Mesendoderm (in vitro differentiated cells): ENCODE results near the gene TMEM256.
A peak's percentile ranks its signal among the peaks of the same experiment; 100 is the strongest.

Source experiments
- DNase-seq: peaks from one replicate; pipeline ENCODE4 v3.0.0; 2013
- H2AK5ac ChIP-seq: 2 replicates; pipeline ENCODE4 v1.6.1; 2013; ENCODE audit warnings: low read length, inconsistent platforms
- H2BK120ac ChIP-seq: 2 replicates; pipeline ENCODE4 v1.6.1; 2013; ENCODE audit warnings: low read depth, mild to moderate bottlenecking, low read length, moderate library complexity, mixed read lengths
- H2BK15ac ChIP-seq: replicated peaks from 2 replicates; pipeline ENCODE4 v1.6.1; 2013; ENCODE audit warnings: low read depth, mild to moderate bottlenecking, moderate library complexity
- H2BK5ac ChIP-seq: 2 replicates; pipeline ENCODE4 v1.6.1; 2013; ENCODE audit warnings: low read length, inconsistent platforms
- H3K18ac ChIP-seq: 2 replicates; pipeline ENCODE4 v1.6.1; 2013; ENCODE audit warnings: mild to moderate bottlenecking, low read length, mixed read lengths
- H3K23ac ChIP-seq: one replicate; pipeline ENCODE4 v1.6.1; 2013; ENCODE audit warnings: low read length
- H3K27ac ChIP-seq: 2 replicates; pipeline ENCODE4 v1.5.1; 2013; ENCODE audit warnings: low read depth, mild to moderate bottlenecking, inconsistent platforms, low read length, moderate library complexity
- H3K27me3 ChIP-seq: 2 replicates; pipeline ENCODE4 v1.6.1; 2013; ENCODE audit warnings: low read length, control low read depth, mild to moderate bottlenecking, inconsistent platforms; ENCODE audit not compliant: insufficient read depth, poor library complexity
- H3K36me3 ChIP-seq: 2 replicates; pipeline ENCODE4 v1.6.1; 2013; ENCODE audit warnings: low read length, inconsistent platforms; ENCODE audit not compliant: control insufficient read depth, insufficient read depth
- H3K4ac ChIP-seq: one replicate; pipeline ENCODE4 v1.6.1; 2013; ENCODE audit warnings: low read depth, mild to moderate bottlenecking, low read length, moderate library complexity
- H3K4me1 ChIP-seq: 2 replicates; pipeline ENCODE4 v1.6.1; 2013; ENCODE audit warnings: low read depth, low read length, inconsistent platforms; ENCODE audit not compliant: control insufficient read depth
- H3K4me2 ChIP-seq: 2 replicates; pipeline ENCODE4 v1.6.1; 2013; ENCODE audit warnings: low read length
- H3K4me3 ChIP-seq: 2 replicates; pipeline ENCODE4 v1.5.1; 2013; ENCODE audit warnings: mild to moderate bottlenecking, low read length
- H3K56ac ChIP-seq: one replicate; pipeline ENCODE4 v1.6.1; 2013; ENCODE audit warnings: low read length
- H3K79me1 ChIP-seq: 2 replicates; pipeline ENCODE4 v1.6.1; 2013; ENCODE audit warnings: low read length, inconsistent platforms
- H3K79me2 ChIP-seq: 2 replicates; pipeline ENCODE4 v1.6.1; 2013; ENCODE audit warnings: mild to moderate bottlenecking, low read length; ENCODE audit not compliant: control insufficient read depth, insufficient read depth
- H3K9ac ChIP-seq: 2 replicates; pipeline ENCODE4 v1.6.1; 2013; ENCODE audit warnings: low read length, inconsistent platforms
- H4K5ac ChIP-seq: one replicate; pipeline ENCODE4 v1.6.1; 2013; ENCODE audit warnings: low read length
- H4K8ac ChIP-seq: one replicate; pipeline ENCODE4 v1.6.1; 2013; ENCODE audit warnings: low read depth, mild to moderate bottlenecking, control low read depth, low read length, moderate library complexity
- WGBS: extraction: QIAGEN DNeasy Blood & Tissue Kit; methylation state at CpG from one replicate; pipeline ENCODE4 v1.1.7; 2013; ENCODE audit warnings: low lambda C conversion rate, missing lambda C conversion rate; ENCODE audit not compliant: insufficient coverage; ENCODE audit errors: extremely low coverage; 5-methylcytosine and 5-hydroxymethylcytosine counted together

Gene TMEM256

DNA sequence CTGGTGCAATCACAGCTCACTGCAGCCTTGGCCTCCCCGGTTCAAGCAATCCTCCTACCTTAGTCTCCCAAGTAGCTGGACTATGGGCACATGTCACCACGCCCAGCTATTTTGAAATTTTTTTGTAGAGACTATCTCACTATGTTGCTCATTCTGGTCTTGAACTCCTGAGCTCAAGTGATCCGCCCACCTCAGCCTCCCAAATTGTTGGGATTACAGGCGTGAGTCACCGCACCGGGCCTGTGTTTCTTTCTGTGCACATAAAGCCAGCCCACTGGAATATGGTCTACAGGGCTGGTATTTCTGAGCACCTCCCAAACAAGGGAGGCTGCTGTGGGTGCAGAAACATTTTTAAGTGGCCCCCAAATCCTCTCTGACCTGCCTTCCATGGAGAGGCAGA is 40.6 kb downstream of the TMEM256 start:
- WGBS, result no CpG with 5 or more reads among the region's 6 CpGs
- DNase-seq, result no peak
- no peaks in the 10 kb centered on the region for H3K79me2 ChIP-seq
- no peak overlapping the region for H3K27ac ChIP-seq
- no peak overlapping the region for H3K9ac ChIP-seq
- no peak overlapping the region for H3K4me3 ChIP-seq
- H3K4me2 ChIP-seq, result no peak overlapping the region
- H3K4me1 ChIP-seq, result no peaks in the 10 kb centered on the region
- no peak overlapping the region for H2AK5ac ChIP-seq
- no peak overlapping the region for H3K18ac ChIP-seq
- H3K23ac ChIP-seq, result no peak overlapping the region
- no peak overlapping the region for H3K56ac ChIP-seq
- H3K79me1 ChIP-seq, result no peaks in the 10 kb centered on the region
- H4K8ac ChIP-seq, result no peak overlapping the region
- no peak overlapping the region for H3K4ac ChIP-seq
- H4K5ac ChIP-seq, result no peak overlapping the region
- H3K36me3 ChIP-seq, result no peaks in the 10 kb centered on the region
- H2BK5ac ChIP-seq, result no peak overlapping the region
- H2BK15ac ChIP-seq, result no peak overlapping the region
- H2BK120ac ChIP-seq, result no peak overlapping the region
- no peaks in the 10 kb centered on the region for H3K27me3 ChIP-seq

GRCh38 chr17:7361906-7362305 is 42.0 kb downstream of the TMEM256 start:
- Histone ChIP-seq H3K36me3 (no peaks in the 10 kb centered on the region), H3K4me3 (no peak overlapping the region), H3K9ac (no peak overlapping the region), H2AK5ac (no peak overlapping the region), H3K27ac (no peak overlapping the region), H3K23ac (no peak overlapping the region), H3K79me1 (no peaks in the 10 kb centered on the region), H2BK120ac (no peak overlapping the region), H3K27me3 (no peaks in the 10 kb centered on the region), H3K56ac (no peak overlapping the region), H4K8ac (no peak overlapping the region), H2BK5ac (no peak overlapping the region), H3K4me2 (no peak overlapping the region), H3K18ac (no peak overlapping the region), H4K5ac (no peak overlapping the region), H2BK15ac (no peak overlapping the region), H3K4ac (no peak overlapping the region), H3K4me1 (no peaks in the 10 kb centered on the region), H3K79me2 (no peaks in the 10 kb centered on the region)
- DNase-seq, result no peak
- WGBS, result no CpG with 5 or more reads among the region's 3 CpGs

DNA sequence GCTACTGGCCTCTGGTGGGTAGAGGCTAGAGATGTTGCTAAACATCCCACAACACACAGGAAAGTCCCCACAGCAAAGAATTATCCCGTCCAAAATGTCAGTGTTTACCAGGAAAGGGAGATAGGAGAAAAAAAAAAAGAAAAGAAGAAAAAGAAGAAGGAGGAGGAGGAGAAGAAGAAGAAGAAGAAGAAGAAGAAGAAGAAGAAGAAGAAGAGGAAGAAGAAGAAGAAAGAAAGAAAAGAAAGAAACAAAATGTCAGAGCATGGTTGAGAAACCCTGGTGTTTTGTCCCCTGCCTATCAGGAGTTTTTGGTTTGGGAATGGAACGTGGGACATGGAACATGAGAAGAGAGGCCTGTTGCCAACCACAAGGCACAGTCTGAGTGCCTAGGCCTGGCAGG is 46.5 kb downstream of the TMEM256 start:
- H2BK15ac ChIP-seq, result no peak overlapping the region
- H3K27me3 ChIP-seq, result no peaks in the 10 kb centered on the region
- H2BK120ac ChIP-seq, result no peak overlapping the region
- WGBS, result no CpG with 5 or more reads among the region's 2 CpGs
- no peaks in the 10 kb centered on the region for H3K79me2 ChIP-seq
- no peak overlapping the region for H3K9ac ChIP-seq
- H2AK5ac ChIP-seq, result no peak overlapping the region
- H4K8ac ChIP-seq, result no peak overlapping the region
- H3K4me1 ChIP-seq, result no peaks in the 10 kb centered on the region
- no peak overlapping the region for H2BK5ac ChIP-seq
- no peak overlapping the region for H3K4ac ChIP-seq
- H3K4me2 ChIP-seq, result no peak overlapping the region
- no peak overlapping the region for H3K56ac ChIP-seq
- H3K23ac ChIP-seq, result no peak overlapping the region
- no peak overlapping the region for H4K5ac ChIP-seq
- H3K18ac ChIP-seq, result no peak overlapping the region
- H3K79me1 ChIP-seq, result no peaks in the 10 kb centered on the region
- H3K27ac ChIP-seq, result no peak overlapping the region
- no peaks in the 10 kb centered on the region for H3K36me3 ChIP-seq
- no peak for DNase-seq
- no peak overlapping the region for H3K4me3 ChIP-seq

GRCh38 chr17:7356756-7357155 is 47.1 kb downstream of the TMEM256 start:
- no peak overlapping the region for H3K18ac ChIP-seq
- no peaks in the 10 kb centered on the region for H3K4me1 ChIP-seq
- H3K27ac ChIP-seq, result no peak overlapping the region
- WGBS, result no CpG with 5 or more reads among the region's 8 CpGs
- H3K27me3 ChIP-seq, result no peaks in the 10 kb centered on the region
- no peak overlapping the region for H2BK15ac ChIP-seq
- no peak overlapping the region for H3K4ac ChIP-seq
- H3K9ac ChIP-seq, result no peak overlapping the region
- H3K36me3 ChIP-seq, result no peaks in the 10 kb centered on the region
- H3K79me1 ChIP-seq, result no peaks in the 10 kb centered on the region
- H4K8ac ChIP-seq, result no peak overlapping the region
- H3K4me2 ChIP-seq, result no peak overlapping the region
- no peak overlapping the region for H2BK120ac ChIP-seq
- no peak overlapping the region for H4K5ac ChIP-seq
- no peak overlapping the region for H3K4me3 ChIP-seq
- no peaks in the 10 kb centered on the region for H3K79me2 ChIP-seq
- H3K23ac ChIP-seq, result no peak overlapping the region
- H2BK5ac ChIP-seq, result no peak overlapping the region
- DNase-seq, result no peak
- no peak overlapping the region for H3K56ac ChIP-seq
- no peak overlapping the region for H2AK5ac ChIP-seq

GRCh38 chr17:7356072-7356549 is 47.8 kb downstream of the TMEM256 start:
- H3K79me2 ChIP-seq, result no peaks in the 10 kb centered on the region
- no peak overlapping the region for H3K4me3 ChIP-seq
- H3K18ac ChIP-seq, result no peak overlapping the region
- peak overlapping the region; percentile 29 for H3K9ac ChIP-seq
- no peak overlapping the region for H2BK120ac ChIP-seq
- H3K27ac ChIP-seq, result no peak overlapping the region
- no peaks in the 10 kb centered on the region for H3K27me3 ChIP-seq
- no peaks in the 10 kb centered on the region for H3K4me1 ChIP-seq
- H4K8ac ChIP-seq, result no peak overlapping the region
- H2BK5ac ChIP-seq, result no peak overlapping the region
- no peak overlapping the region for H3K23ac ChIP-seq
- peak; percentile 91 for DNase-seq
- no peak overlapping the region for H2BK15ac ChIP-seq
- no peaks in the 10 kb centered on the region for H3K36me3 ChIP-seq
- no peak overlapping the region for H2AK5ac ChIP-seq
- H4K5ac ChIP-seq, result no peak overlapping the region
- H3K56ac ChIP-seq, result peak overlapping the region; percentile 65
- H3K4me2 ChIP-seq, result no peak overlapping the region
- WGBS, result no CpG with 5 or more reads among the region's 12 CpGs
- no peak overlapping the region for H3K4ac ChIP-seq
- no peaks in the 10 kb centered on the region for H3K79me1 ChIP-seq

GRCh38 chr17:7355573-7355972 is 48.3 kb downstream of the TMEM256 start:
- H3K27me3 ChIP-seq, result no peaks in the 10 kb centered on the region

More at GRCh38 chr17:7355573-7355972, 48.3 kb downstream of the TMEM256 start:
- no peak overlapping the region for H2BK120ac ChIP-seq
- no peak overlapping the region for H3K18ac ChIP-seq
- no peak overlapping the region for H3K56ac ChIP-seq
- H2AK5ac ChIP-seq, result no peak overlapping the region
- no peak overlapping the region for H3K23ac ChIP-seq
- H3K27ac ChIP-seq, result no peak overlapping the region
- no peak overlapping the region for H4K8ac ChIP-seq
- DNase-seq, result no peak
- no peak overlapping the region for H3K9ac ChIP-seq
- H3K4me1 ChIP-seq, result no peaks in the 10 kb centered on the region
- H3K4ac ChIP-seq, result no peak overlapping the region
- H3K79me1 ChIP-seq, result no peaks in the 10 kb centered on the region
- WGBS, result no CpG with 5 or more reads among the region's 8 CpGs
- H3K4me2 ChIP-seq, result no peak overlapping the region
- H3K4me3 ChIP-seq, result no peak overlapping the region
- no peak overlapping the region for H2BK5ac ChIP-seq
- H3K79me2 ChIP-seq, result no peaks in the 10 kb centered on the region
- no peak overlapping the region for H2BK15ac ChIP-seq
- H3K36me3 ChIP-seq, result no peaks in the 10 kb centered on the region
- H4K5ac ChIP-seq, result no peak overlapping the region
